ENCODE measurements around the gene SON.

DNA sequence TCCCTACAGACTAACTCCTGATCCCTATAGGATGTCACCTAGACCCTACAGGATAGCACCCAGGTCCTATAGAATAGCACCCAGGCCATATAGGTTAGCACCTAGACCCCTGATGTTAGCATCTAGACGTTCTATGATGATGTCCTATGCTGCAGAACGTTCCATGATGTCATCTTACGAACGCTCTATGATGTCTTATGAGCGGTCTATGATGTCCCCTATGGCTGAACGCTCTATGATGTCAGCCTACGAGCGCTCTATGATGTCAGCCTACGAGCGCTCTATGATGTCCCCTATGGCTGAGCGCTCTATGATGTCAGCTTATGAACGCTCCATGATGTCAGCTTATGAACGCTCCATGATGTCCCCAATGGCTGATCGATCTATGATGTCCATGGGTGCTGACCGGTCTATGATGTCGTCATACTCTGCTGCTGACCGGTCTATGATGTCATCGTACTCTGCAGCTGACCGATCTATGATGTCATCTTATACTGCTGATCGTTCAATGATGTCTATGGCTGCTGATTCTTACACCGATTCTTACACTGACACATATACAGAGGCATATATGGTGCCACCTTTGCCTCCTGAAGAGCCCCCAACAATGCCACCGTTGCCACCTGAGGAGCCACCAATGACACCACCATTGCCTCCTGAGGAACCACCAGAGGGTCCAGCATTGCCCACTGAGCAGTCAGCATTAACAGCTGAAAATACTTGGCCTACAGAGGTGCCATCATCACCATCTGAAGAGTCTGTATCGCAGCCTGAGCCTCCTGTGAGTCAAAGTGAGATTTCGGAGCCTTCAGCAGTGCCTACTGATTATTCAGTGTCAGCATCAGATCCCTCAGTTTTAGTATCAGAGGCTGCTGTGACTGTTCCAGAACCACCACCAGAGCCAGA lies 9.5 kb downstream of the SON start:
- TF ChIP-seq POLR2A (IDR thresholded peaks at IDR 0.05; ENCODE audit: low read length) = no peak
- no peak for TF ChIP-seq GATA1 (IDR thresholded peaks at IDR 0.05; ENCODE audit: low read depth, low read length)
